NCI-H345 treated with DMSO at 0.1 percent for 48 hours (cell line): ENCODE data around the gene FATE1.

ENCODE experiments used
- DNase-seq: peaks from one replicate; lab custom pipeline; 2025; ENCODE audit not compliant: unreplicated experiment; lab: John Stamatoyannopoulos, UW

Gene FATE1

GRCh38 chrX:151742311-151742710 lies 26.5 kb downstream of the FATE1 start:
- DNase-seq, result no peak

GRCh38 chrX:151743651-151744470 lies 28.0 kb downstream of the FATE1 start:
- DNase-seq, result no peak

GRCh38 chrX:151745651-151746050 lies 29.8 kb downstream of the FATE1 start:
- no peak for DNase-seq

DNA sequence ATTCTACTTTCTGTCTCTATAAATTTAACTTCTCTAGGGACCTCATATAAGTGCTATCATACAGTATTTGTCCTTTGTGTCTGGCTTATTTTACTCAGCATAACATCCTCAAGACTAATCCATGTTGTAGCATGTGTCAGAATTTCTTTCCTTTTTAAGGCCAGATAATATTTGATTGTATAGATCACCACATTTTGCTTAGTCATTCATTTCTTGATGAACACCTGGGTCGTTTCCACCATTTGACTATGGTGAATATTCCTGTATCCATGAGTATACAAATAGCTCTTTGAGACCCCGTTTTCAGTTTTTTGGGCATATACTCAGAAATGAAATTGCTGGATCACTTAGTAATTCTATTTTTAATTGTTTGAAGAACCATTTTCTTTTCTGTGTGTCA lies 30.7 kb downstream of the FATE1 start:
- no peak for DNase-seq

DNA sequence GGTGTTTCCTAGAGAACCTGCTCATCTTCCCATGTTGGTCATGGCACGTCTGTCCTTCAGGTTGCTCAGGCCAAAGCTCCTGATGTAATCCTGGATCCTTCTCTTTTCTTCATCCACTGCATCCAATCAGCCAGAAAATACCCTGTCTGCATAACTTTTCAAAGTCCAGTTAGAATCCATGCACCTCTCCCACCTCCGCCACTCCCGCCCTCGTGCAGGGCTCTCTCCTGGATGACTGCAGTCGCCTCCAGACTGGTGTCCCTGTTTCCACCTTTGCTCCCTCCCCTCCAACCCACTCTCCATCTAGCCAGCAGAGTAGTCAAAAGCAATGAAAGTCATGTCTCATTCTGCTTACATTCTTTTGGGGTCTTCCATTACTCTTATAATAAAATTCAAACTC lies 34.7 kb downstream of the FATE1 start:
- DNase-seq, result no peak

- no peak for DNase-seq
These were observed 37.0 kb downstream of the FATE1 start for GRCh38 chrX:151752847-151753246.

DNA sequence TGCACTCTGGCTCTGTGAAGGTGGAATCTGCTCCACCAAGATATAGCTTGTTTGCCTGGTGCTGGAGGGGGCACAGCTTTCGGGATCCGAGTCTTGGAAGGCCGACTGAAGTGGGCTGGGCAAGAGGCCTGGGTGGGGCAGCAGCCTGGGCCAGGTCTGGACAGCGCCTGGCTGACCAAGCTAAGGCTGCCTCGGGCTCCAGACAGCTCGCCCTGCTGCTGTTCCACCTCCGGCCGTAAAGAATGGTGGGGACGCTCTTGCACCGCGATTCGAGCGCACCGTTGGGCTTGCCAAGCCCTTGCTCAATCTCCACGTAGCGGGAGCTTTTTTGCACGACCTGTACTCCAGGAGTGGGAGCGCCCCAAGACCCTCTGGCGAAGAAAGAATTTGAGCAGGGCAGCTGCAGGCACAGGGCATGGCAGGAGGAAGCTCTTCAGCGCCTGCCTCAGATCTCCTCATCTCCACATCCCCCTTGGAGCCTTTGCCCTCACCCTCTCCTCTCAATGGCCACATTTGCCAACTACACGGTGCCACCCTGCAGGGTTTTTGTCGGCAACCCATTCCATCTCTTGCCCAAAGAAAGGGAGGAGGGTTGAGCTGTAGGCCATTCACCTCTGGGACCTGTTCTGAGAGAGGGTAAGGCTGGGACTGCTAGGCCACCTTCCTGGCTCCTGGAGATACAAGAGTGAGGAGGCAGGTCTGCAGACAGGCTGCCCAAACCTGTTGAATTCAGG lies 37.6 kb downstream of the FATE1 start:
- DNase-seq, result no peak

GRCh38 chrX:151754047-151754429 lies 38.2 kb downstream of the FATE1 start:
- DNase-seq, result no peak

DNA sequence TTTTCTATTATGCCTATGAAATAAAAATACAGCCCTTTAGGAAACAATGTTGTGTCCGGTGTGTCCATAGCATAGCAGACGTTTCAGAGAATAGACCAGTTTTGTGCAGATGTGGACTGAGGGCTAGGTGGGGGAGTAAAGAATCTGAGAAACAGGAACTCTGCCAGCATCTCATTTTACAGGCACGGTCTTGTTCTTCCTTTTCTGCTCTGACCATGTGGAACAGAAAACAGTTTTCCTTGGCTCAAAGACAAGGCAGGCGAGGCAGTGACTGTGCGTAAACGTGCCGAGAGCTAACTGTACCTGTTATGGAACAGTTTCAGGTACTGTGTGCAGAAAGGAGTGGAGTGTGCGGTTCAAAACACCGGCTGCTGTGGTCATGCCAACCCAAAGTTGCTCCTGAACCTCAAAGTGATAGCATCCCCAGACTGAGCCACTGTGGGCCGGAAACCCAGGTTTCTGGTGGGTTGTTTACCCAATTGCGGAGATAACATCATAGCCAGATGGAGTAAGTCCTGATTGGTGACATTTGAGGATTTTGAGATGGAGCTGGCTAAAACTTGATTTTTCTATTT lies 38.9 kb downstream of the FATE1 start:
- no peak for DNase-seq

DNA sequence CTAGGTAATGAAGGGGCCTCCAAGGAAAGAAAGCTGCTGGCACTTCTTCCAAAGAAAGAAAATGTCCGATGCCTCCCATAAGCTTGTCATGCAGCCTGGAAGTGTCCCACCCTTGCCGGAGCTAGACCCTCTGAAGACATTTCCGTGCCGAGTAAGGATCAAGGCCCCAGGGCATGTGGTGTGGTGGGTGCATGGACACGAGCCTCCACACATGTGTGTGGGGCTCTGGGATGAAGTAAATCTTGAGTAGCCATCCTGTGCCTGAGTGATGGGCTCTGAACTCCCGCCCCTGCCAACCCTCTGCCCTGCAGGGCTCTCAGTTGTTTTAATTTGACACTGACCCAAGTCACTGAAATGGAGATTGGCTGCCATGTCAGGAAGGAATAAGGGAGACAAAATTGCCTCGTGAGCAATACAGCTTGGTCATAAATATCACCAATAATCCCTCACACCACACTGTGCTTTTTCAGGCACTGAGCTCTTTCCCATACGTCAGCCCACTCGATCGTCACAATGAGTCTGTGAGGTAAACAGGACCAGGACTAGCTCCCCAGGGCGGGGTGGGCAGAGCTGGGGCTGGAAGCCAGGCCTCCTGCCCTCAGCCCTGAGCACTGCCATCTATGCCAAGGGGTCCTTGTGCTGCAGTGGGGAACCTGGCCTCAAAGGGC lies 43.3 kb downstream of the FATE1 start:
- DNase-seq, result no peak

DNA sequence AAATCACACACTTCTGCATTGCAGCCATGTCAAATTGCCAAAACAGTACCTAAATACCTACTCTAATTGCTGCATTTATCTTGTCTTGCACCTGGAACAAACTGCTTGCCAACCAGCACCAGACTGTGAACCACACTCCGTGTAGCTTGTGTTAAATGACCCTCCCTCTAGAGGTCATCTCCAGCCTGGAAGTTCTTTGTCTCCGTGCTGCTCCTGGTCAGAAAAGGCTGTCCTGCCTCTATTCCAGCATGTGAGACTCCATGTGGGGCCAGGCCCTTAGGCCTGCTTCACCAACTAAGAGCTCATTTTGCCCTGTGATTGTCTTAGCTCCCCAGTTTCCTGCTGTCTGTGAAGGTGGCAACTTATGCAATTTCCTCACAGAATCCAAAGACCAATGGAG lies 47.0 kb downstream of the FATE1 start:
- no peak for DNase-seq

GRCh38 chrX:151763711-151764110 lies 47.9 kb downstream of the FATE1 start:
- DNase-seq, result no peak

DNA sequence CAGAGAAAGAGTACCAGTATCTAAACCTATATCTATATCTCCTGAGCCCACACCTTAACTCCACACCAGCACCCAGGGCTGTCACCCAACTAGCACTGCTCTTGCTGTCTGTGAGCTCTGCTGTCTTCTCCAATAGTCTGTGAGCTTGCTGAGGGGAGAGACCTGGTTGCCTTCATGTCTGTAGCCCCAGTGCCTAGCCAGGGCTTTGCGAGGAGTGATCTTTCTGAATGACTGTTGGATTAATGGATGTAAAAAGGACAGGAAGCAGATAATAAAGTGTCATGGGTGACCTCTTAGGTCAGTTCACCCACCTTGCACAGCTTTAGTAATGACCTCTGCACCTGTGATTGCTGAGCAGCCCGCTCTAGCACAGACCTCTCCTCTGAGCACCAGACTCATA lies 49.2 kb downstream of the FATE1 start:
- no peak for DNase-seq

DNA sequence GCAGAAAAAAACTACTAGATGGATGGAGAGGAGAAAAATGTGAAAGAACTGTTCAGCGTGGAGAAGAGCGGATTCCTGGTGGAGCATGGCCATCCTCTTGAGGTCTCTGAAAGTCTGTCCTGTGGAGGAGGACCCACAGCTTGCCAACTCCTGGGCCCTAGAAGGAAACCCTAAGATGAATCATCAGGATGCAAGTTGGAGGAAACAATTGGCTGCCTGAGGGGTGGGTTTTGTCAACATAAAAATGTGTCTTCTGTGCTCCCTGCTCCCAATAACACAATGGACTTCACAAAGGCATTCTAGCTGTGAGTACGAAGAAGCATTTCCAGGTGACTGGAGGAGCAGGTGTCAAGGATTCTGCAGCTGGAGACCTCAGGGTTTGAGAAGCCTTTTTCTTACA lies 55.9 kb downstream of the FATE1 start:
- no peak for DNase-seq
